ENCODE measurements around the gene GLT6D1. TPM values are rescaled to one million over a fixed set of nuclear protein-coding genes. Genes with fewer than 3 reads are reported as not detected.

Gene GLT6D1
- total RNA-seq, 1 donor from 2014 or later: not detected

GRCh38 chr9:135588886-135589595 lies 50.3 kb downstream of the GLT6D1 start:
- Mint-ChIP-seq H3K27me3 (ENCODE audit: low read depth, unreplicated experiment) (peaks cover 29% of the 10 kb centered on the region), H3K4me1 (ENCODE audit: low read depth, unreplicated experiment) (no peaks in the 10 kb centered on the region), H3K9me3 (ENCODE audit: unreplicated experiment) (no peaks in the 10 kb centered on the region), H3K27ac (ENCODE audit: unreplicated experiment) (no peak overlapping the region), H3K36me3 (ENCODE audit: low read depth, unreplicated experiment) (no peaks in the 10 kb centered on the region), H3K4me3 (ENCODE audit: unreplicated experiment) (no peak overlapping the region)
- DNase-seq (ENCODE audit: low read depth) (no peak), FAIRE-seq (no peak)
- no peaks in the 10 kb centered on the region for H3K27me3 ChIP-seq (ENCODE audit: insufficient read depth, low read length)
- no peak overlapping the region for H3K27ac ChIP-seq (ENCODE audit: low read depth, low read length)
- H2AFZ ChIP-seq (ENCODE audit: low read depth, low read length): no peak overlapping the region
- H4K20me1 ChIP-seq (ENCODE audit: insufficient read depth, low read length): no peaks in the 10 kb centered on the region
- no peak overlapping the region for H3K4me3 ChIP-seq (ENCODE audit: insufficient read depth, low read depth, low read length)
- no peak overlapping the region for H3K4me2 ChIP-seq (ENCODE audit: low read length)
- no peaks in the 10 kb centered on the region for H3K79me2 ChIP-seq (ENCODE audit: insufficient read depth, low read length)
- TF ChIP-seq EZH2 (IDR thresholded peaks at IDR 0.05; ENCODE audit: insufficient read depth, low read length) (no peak), CTCF (IDR thresholded peaks at IDR 0.05; ENCODE audit: insufficient read depth, low read depth, low read length) (no peak)
- H3K9me3 ChIP-seq (ENCODE audit: insufficient read depth, low read depth, low read length): no peaks in the 10 kb centered on the region
- H3K36me3 ChIP-seq (ENCODE audit: insufficient read depth, low read length): no peaks in the 10 kb centered on the region
- no peaks in the 10 kb centered on the region for H3K4me1 ChIP-seq (ENCODE audit: insufficient read depth, low read length)
- no peak overlapping the region for H3K9ac ChIP-seq (ENCODE audit: low read length)

GRCh38 chr9:135588371-135588770 lies 51.0 kb downstream of the GLT6D1 start:
- Histone ChIP-seq H3K9me3 (ENCODE audit: insufficient read depth, low read depth, low read length) (no peaks in the 10 kb centered on the region), H3K4me2 (ENCODE audit: low read length) (no peak overlapping the region), H3K27me3 (ENCODE audit: insufficient read depth, low read length) (no peaks in the 10 kb centered on the region), H3K36me3 (ENCODE audit: insufficient read depth, low read length) (no peaks in the 10 kb centered on the region), H4K20me1 (ENCODE audit: insufficient read depth, low read length) (no peaks in the 10 kb centered on the region), H3K79me2 (ENCODE audit: insufficient read depth, low read length) (no peaks in the 10 kb centered on the region), H3K4me1 (ENCODE audit: insufficient read depth, low read length) (no peaks in the 10 kb centered on the region), H3K4me3 (ENCODE audit: insufficient read depth, low read depth, low read length) (no peak overlapping the region), H2AFZ (ENCODE audit: low read depth, low read length) (no peak overlapping the region), H3K27ac (ENCODE audit: low read depth, low read length) (no peak overlapping the region), H3K9ac (ENCODE audit: low read length) (no peak overlapping the region)
- H3K9me3 Mint-ChIP-seq (ENCODE audit: unreplicated experiment): peaks cover 2% of the 10 kb centered on the region
- no peak overlapping the region for H3K4me3 Mint-ChIP-seq (ENCODE audit: unreplicated experiment)
- H3K27me3 Mint-ChIP-seq (ENCODE audit: low read depth, unreplicated experiment): peaks cover 27% of the 10 kb centered on the region
- FAIRE-seq (no peak), DNase-seq (ENCODE audit: low read depth) (no peak)
- TF ChIP-seq CTCF (IDR thresholded peaks at IDR 0.05; ENCODE audit: insufficient read depth, low read depth, low read length) (no peak), EZH2 (IDR thresholded peaks at IDR 0.05; ENCODE audit: insufficient read depth, low read length) (no peak)
- no peak overlapping the region for H3K27ac Mint-ChIP-seq (ENCODE audit: unreplicated experiment)
- no peaks in the 10 kb centered on the region for H3K36me3 Mint-ChIP-seq (ENCODE audit: low read depth, unreplicated experiment)
- no peaks in the 10 kb centered on the region for H3K4me1 Mint-ChIP-seq (ENCODE audit: low read depth, unreplicated experiment)

- Histone ChIP-seq H3K9ac (ENCODE audit: low read length) (no peak overlapping the region), H3K79me2 (ENCODE audit: insufficient read depth, low read length) (no peaks in the 10 kb centered on the region), H3K9me3 (ENCODE audit: insufficient read depth, low read depth, low read length) (no peaks in the 10 kb centered on the region), H3K27me3 (ENCODE audit: insufficient read depth, low read length) (no peaks in the 10 kb centered on the region), H2AFZ (ENCODE audit: low read depth, low read length) (no peak overlapping the region), H3K4me1 (ENCODE audit: insufficient read depth, low read length) (no peaks in the 10 kb centered on the region), H3K36me3 (ENCODE audit: insufficient read depth, low read length) (no peaks in the 10 kb centered on the region), H3K4me2 (ENCODE audit: low read length) (no peak overlapping the region), H4K20me1 (ENCODE audit: insufficient read depth, low read length) (no peaks in the 10 kb centered on the region), H3K27ac (ENCODE audit: low read depth, low read length) (no peak overlapping the region), H3K4me3 (ENCODE audit: insufficient read depth, low read depth, low read length) (no peak overlapping the region)
- TF ChIP-seq EZH2 (IDR thresholded peaks at IDR 0.05; ENCODE audit: insufficient read depth, low read length) (no peak), CTCF (IDR thresholded peaks at IDR 0.05; ENCODE audit: insufficient read depth, low read depth, low read length) (no peak)
- no peak for FAIRE-seq
- Mint-ChIP-seq H3K4me3 (ENCODE audit: unreplicated experiment) (no peak overlapping the region), H3K4me1 (ENCODE audit: low read depth, unreplicated experiment) (no peaks in the 10 kb centered on the region), H3K36me3 (ENCODE audit: low read depth, unreplicated experiment) (no peaks in the 10 kb centered on the region), H3K9me3 (ENCODE audit: unreplicated experiment) (peaks cover 2% of the 10 kb centered on the region), H3K27ac (ENCODE audit: unreplicated experiment) (no peak overlapping the region), H3K27me3 (ENCODE audit: low read depth, unreplicated experiment) (peaks cover 33% of the 10 kb centered on the region)
- DNase-seq (ENCODE audit: low read depth): no peak
Measured at GRCh38 chr9:135587658-135588057, 51.7 kb downstream of the GLT6D1 start.

Measured in astrocyte (in vitro differentiated cells and primary cell).